Measurements from ENCODE around the gene TBCE. TPM values are rescaled to one million over a fixed set of nuclear protein-coding genes. Genes with fewer than 3 reads are reported as not detected.
A peak's percentile ranks its signal among the peaks of the same experiment; 100 is the strongest.
"Not testable (repeated sequence)": the region's sequence is repeated elsewhere in the genome, so short reads cannot be mapped to it uniquely, and the experiment has no call there.

TBCE gene
- polyA plus RNA-seq, 1 donor: 28.8 TPM

DNA sequence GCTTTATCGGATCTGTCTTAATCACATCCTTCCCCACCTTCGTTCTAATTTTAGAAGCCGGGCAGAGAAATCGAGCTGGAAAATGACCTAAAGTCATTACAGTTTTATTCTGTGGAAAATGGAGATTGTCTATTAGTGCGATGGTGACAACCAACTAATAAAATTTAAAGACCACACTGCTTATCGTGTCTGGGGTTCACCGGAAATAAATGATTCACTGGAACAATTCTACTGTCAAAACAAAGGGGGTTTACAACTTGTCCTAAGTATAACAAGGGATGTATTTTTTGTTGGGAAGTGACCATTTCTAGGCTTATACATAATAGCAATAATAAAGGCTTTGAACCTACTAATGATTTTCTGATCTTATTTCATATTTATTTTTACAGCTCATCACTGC is 81.4 kb downstream of the TBCE start:
- no CpG with 5 or more reads among the region's 7 CpGs for WGBS (ENCODE audit: insufficient coverage, low lambda C conversion rate)
- peaks cover 75% of the 10 kb centered on the region for H3K36me3 ChIP-seq (ENCODE audit: control insufficient read depth, insufficient read depth, low read length)

DNA sequence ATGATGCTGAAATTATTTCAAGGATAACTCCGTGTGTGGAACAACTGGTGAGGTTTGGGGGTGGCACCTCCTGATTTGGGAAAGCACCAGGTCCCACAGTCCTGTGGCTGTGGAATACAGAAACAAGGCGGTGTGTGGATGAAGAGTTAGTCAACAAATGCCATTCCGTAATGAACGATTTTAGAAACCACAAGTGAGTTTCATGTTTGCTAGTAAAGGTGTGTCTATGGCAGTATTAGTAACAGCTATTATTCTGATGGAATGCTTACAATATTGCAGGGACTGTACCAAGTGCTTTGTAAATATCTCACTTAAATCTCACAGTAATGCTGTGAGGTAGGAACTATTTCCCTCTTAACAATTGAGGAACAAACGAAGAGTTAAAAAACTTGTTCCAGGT is 83.2 kb downstream of the TBCE start:
- Histone ChIP-seq H3K4me3 (ENCODE audit: low read length) (no peak overlapping the region), H3K27me3 (ENCODE audit: control insufficient read depth, insufficient read depth, low read length) (no peaks in the 10 kb centered on the region), H3K36me3 (ENCODE audit: control insufficient read depth, insufficient read depth, low read length) (peaks cover 72% of the 10 kb centered on the region), H3K27ac (ENCODE audit: low read length) (no peak overlapping the region), H3K9me3 (ENCODE audit: control insufficient read depth, low read depth, low read length) (no peaks in the 10 kb centered on the region), H3K4me1 (ENCODE audit: control insufficient read depth, insufficient read depth, low read length) (no peaks in the 10 kb centered on the region)
- no peak for DNase-seq
- WGBS (ENCODE audit: insufficient coverage, low lambda C conversion rate): no CpG with 5 or more reads among the region's 5 CpGs

More for the DNA sequence above, 81.4 kb downstream of the TBCE start:
- Histone ChIP-seq H3K9me3 (ENCODE audit: control insufficient read depth, low read depth, low read length) (no peaks in the 10 kb centered on the region), H3K4me1 (ENCODE audit: control insufficient read depth, insufficient read depth, low read length) (no peaks in the 10 kb centered on the region), H3K27ac (ENCODE audit: low read length) (no peak overlapping the region), H3K27me3 (ENCODE audit: control insufficient read depth, insufficient read depth, low read length) (no peaks in the 10 kb centered on the region), H3K4me3 (ENCODE audit: low read length) (no peak overlapping the region)
- no peak for DNase-seq

DNA sequence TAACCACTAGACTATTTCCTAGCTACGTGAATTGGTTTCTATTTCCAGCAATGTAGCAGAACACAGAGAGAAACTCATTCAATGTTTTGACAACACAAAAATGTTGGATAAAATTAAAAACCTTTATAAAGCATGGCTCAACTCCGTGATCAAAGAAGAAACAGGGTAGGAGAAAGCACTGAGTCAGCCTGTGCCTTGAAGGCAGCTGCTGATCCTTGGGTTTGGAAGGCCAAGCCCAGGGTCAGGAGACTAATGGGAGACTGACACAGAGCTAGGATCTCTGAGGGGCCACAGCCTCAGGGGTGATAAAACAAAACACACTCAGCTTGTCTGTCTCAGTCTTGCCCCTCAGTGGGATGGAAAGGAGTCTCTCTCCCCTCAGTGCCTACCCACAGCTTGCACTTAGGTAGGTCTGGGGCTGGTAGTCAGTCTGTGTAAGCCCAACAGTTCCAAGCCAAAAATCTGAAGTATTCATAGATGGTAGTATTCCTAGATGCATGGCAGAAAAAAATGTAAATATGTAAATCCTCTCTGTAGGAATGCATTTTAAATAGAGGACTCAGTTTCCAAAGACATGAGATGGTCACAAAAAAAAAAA is 83.8 kb downstream of the TBCE start:
- H3K27ac ChIP-seq (ENCODE audit: low read length): no peak overlapping the region
- 80% methylated on average over 1 of the region's 2 CpGs for WGBS (ENCODE audit: insufficient coverage, low lambda C conversion rate)
- H3K27me3 ChIP-seq (ENCODE audit: control insufficient read depth, insufficient read depth, low read length): no peaks in the 10 kb centered on the region
- no peak overlapping the region for H3K4me3 ChIP-seq (ENCODE audit: low read length)
- DNase-seq: no peak
- no peaks in the 10 kb centered on the region for H3K4me1 ChIP-seq (ENCODE audit: control insufficient read depth, insufficient read depth, low read length)
- no peaks in the 10 kb centered on the region for H3K9me3 ChIP-seq (ENCODE audit: control insufficient read depth, low read depth, low read length)
- peaks cover 67% of the 10 kb centered on the region for H3K36me3 ChIP-seq (ENCODE audit: control insufficient read depth, insufficient read depth, low read length)

- no peak for DNase-seq
- Histone ChIP-seq H3K36me3 (ENCODE audit: control insufficient read depth, insufficient read depth, low read length) (peaks cover 54% of the 10 kb centered on the region), H3K27me3 (ENCODE audit: control insufficient read depth, insufficient read depth, low read length) (no peaks in the 10 kb centered on the region), H3K4me3 (ENCODE audit: low read length) (no peak overlapping the region), H3K27ac (ENCODE audit: low read length) (no peak overlapping the region), H3K4me1 (ENCODE audit: control insufficient read depth, insufficient read depth, low read length) (no peaks in the 10 kb centered on the region), H3K9me3 (ENCODE audit: control insufficient read depth, low read depth, low read length) (no peaks in the 10 kb centered on the region)
- no CpG with 5 or more reads among the region's 8 CpGs for WGBS (ENCODE audit: insufficient coverage, low lambda C conversion rate)
Observed at GRCh38 chr1:235454021-235454420, 86.8 kb downstream of the TBCE start.

DNA sequence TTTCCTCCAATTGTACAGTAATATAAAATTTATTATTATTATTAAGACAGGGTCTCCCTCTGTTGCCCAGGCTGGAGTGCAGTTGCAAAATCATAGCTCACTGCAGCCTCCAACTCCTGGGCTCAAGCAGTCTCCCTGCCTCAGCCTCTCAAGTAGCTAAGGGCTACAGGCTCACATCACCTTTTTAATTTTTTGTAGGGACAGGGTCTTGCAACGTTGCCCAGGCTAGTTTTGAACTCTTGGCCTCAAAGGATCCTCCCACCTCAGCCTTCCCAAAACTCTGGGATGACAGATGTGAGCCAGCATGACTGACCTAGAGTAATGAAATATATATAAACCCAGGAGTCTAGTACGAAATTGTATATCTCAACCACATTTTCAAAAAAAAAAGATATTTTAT is 87.9 kb downstream of the TBCE start:
- no peak overlapping the region for H3K27ac ChIP-seq (ENCODE audit: low read length)
- WGBS (ENCODE audit: insufficient coverage, low lambda C conversion rate): no CpG with 5 or more reads among the region's 2 CpGs
- H3K27me3 ChIP-seq (ENCODE audit: control insufficient read depth, insufficient read depth, low read length): no peaks in the 10 kb centered on the region
- no peaks in the 10 kb centered on the region for H3K4me1 ChIP-seq (ENCODE audit: control insufficient read depth, insufficient read depth, low read length)
- no peaks in the 10 kb centered on the region for H3K9me3 ChIP-seq (ENCODE audit: control insufficient read depth, low read depth, low read length)
- DNase-seq: no peak
- H3K36me3 ChIP-seq (ENCODE audit: control insufficient read depth, insufficient read depth, low read length): peaks cover 47% of the 10 kb centered on the region
- no peak overlapping the region for H3K4me3 ChIP-seq (ENCODE audit: low read length)

DNA sequence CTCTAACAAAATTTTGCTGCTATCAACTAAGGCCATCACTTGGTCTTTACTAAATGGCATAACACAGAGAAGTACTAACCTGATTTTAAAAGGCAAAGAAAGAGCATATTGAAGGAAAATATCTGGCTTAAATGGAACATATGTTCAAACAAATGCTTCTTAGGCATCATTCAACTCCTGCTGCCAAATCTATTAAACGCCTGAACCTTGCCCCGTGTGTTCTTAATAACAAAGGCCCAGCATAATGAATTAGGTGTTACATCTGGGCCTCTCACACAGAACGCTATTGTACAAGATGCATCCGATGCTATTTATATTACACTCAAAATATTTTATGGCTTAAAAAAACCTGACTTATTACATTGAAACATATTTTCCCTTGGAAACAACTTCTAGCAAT is 88.6 kb downstream of the TBCE start:
- Histone ChIP-seq H3K27me3 (ENCODE audit: control insufficient read depth, insufficient read depth, low read length) (no peaks in the 10 kb centered on the region), H3K27ac (ENCODE audit: low read length) (no peak overlapping the region), H3K9me3 (ENCODE audit: control insufficient read depth, low read depth, low read length) (no peaks in the 10 kb centered on the region), H3K36me3 (ENCODE audit: control insufficient read depth, insufficient read depth, low read length) (peaks cover 42% of the 10 kb centered on the region), H3K4me3 (ENCODE audit: low read length) (no peak overlapping the region), H3K4me1 (ENCODE audit: control insufficient read depth, insufficient read depth, low read length) (no peaks in the 10 kb centered on the region)
- 70% methylated on average over 2 of the region's 4 CpGs for WGBS (ENCODE audit: insufficient coverage, low lambda C conversion rate)
- DNase-seq: peak in 1 of 2 donors; percentile 6

DNA sequence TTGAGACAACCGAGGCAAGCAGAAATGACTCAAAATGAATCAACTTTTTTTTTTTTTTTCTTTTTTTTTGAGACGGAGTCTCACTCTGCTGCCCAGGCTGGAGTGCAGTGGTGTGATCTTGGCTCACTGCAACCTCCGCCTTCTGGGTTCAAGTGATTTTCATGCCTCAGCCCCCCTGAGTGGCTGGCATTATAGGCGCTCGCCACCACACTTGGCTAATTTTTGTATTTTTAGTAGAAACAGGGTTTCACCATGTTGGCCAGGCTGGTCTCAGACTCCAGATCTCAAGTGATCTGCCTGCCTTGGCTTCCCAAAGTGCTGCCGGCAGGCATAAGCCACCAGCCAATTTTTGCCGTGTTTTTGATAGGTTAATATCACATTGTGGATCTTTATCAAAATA is 90.6 kb downstream of the TBCE start:
- H3K4me3 ChIP-seq (ENCODE audit: low read length); H3K27me3 ChIP-seq (ENCODE audit: control insufficient read depth, insufficient read depth, low read length); H3K4me1 ChIP-seq (ENCODE audit: control insufficient read depth, insufficient read depth, low read length); H3K27ac ChIP-seq (ENCODE audit: low read length); H3K9me3 ChIP-seq (ENCODE audit: control insufficient read depth, low read depth, low read length); DNase-seq: not testable (repeated sequence)
- WGBS (ENCODE audit: insufficient coverage, low lambda C conversion rate): no CpG with 5 or more reads among the region's 7 CpGs
- H3K36me3 ChIP-seq (ENCODE audit: control insufficient read depth, insufficient read depth, low read length): peaks cover 27% of the 10 kb centered on the region

- Histone ChIP-seq H3K27me3 (ENCODE audit: control insufficient read depth, insufficient read depth, low read length) (no peaks in the 10 kb centered on the region), H3K36me3 (ENCODE audit: control insufficient read depth, insufficient read depth, low read length) (peaks cover 13% of the 10 kb centered on the region), H3K4me3 (ENCODE audit: low read length) (no peak overlapping the region), H3K9me3 (ENCODE audit: control insufficient read depth, low read depth, low read length) (peaks cover 4% of the 10 kb centered on the region), H3K4me1 (ENCODE audit: control insufficient read depth, insufficient read depth, low read length) (no peaks in the 10 kb centered on the region), H3K27ac (ENCODE audit: low read length) (no peak overlapping the region)
- DNase-seq: no peak
- 100% methylated on average over 2 of the region's 5 CpGs for WGBS (ENCODE audit: insufficient coverage, low lambda C conversion rate)
Observed at GRCh38 chr1:235460770-235461169, 93.5 kb downstream of the TBCE start.

DNA sequence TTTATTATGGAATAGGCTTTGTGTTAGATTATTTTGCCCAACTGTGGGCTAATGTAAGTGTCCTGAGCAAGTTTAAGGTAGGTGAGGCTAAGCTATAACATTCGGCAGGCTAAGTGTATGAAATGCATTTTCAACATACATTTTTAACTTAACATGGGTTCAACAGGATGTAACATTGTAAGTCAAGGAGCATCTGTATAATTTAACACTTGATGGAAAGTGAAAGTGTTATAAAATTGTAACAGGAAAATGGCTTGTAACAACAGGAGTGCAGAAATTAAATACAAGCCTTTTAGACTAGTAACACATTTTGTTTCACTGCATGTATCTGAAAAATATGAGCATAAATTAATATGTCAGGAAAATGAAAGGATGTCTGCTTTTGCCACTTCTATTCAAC is 94.7 kb downstream of the TBCE start:
- Histone ChIP-seq H3K27me3 (ENCODE audit: control insufficient read depth, insufficient read depth, low read length) (no peaks in the 10 kb centered on the region), H3K27ac (ENCODE audit: low read length) (no peak overlapping the region), H3K4me3 (ENCODE audit: low read length) (no peak overlapping the region), H3K36me3 (ENCODE audit: control insufficient read depth, insufficient read depth, low read length) (peaks cover 13% of the 10 kb centered on the region), H3K4me1 (ENCODE audit: control insufficient read depth, insufficient read depth, low read length) (no peaks in the 10 kb centered on the region), H3K9me3 (ENCODE audit: control insufficient read depth, low read depth, low read length) (peaks cover 4% of the 10 kb centered on the region)
- WGBS (ENCODE audit: insufficient coverage, low lambda C conversion rate): 100% methylated on average over 1 of the region's 1 CpG
- no peak for DNase-seq

DNA sequence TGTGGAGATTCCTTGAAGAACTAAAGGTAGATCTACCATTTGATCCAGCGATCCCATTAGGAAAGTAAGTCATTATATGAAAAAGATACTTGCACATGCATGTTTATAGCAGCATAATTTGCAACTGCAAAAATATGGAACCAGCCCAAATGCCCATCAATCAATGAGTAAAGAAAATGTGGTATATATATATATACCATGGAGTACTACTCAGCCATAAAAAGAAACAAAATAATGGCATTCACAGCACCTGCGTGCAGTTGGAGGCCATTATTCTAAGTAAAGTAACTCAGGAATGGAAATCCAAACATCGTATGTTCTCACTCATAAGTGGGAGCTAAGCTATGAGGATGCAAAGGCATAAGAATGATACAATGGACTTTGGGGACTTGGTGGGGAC is 95.6 kb downstream of the TBCE start:
- H3K36me3 ChIP-seq (ENCODE audit: control insufficient read depth, insufficient read depth, low read length): peaks cover 13% of the 10 kb centered on the region
- not testable (repeated sequence) for H3K27ac ChIP-seq (ENCODE audit: low read length); H3K9me3 ChIP-seq (ENCODE audit: control insufficient read depth, low read depth, low read length); H3K4me1 ChIP-seq (ENCODE audit: control insufficient read depth, insufficient read depth, low read length); H3K27me3 ChIP-seq (ENCODE audit: control insufficient read depth, insufficient read depth, low read length); DNase-seq; H3K4me3 ChIP-seq (ENCODE audit: low read length)
- WGBS (ENCODE audit: insufficient coverage, low lambda C conversion rate): no CpG with 5 or more reads among the region's 3 CpGs

DNA sequence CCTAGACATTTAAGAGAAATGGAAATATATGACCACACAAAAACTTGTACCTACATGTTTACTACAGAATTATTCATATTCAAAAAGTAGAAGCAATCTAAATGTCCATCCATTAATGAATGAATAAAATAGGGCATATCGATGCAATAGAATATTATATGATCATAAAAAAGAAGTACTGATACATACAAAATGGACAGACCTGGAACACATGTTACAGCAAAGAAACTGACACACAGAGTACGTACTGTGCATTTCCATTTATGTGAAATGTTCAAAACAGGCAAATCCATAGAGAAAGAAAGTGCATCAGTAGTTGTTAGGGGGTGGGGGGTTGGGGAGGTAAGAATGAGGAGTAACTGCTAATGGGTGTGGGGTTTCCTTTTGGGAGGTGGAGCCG is 97.8 kb downstream of the TBCE start:
- Histone ChIP-seq H3K27ac (ENCODE audit: low read length) (no peak overlapping the region), H3K4me1 (ENCODE audit: control insufficient read depth, insufficient read depth, low read length) (no peaks in the 10 kb centered on the region), H3K9me3 (ENCODE audit: control insufficient read depth, low read depth, low read length) (peaks cover 4% of the 10 kb centered on the region), H3K27me3 (ENCODE audit: control insufficient read depth, insufficient read depth, low read length) (no peaks in the 10 kb centered on the region), H3K4me3 (ENCODE audit: low read length) (no peak overlapping the region), H3K36me3 (ENCODE audit: control insufficient read depth, insufficient read depth, low read length) (peaks cover 10% of the 10 kb centered on the region)
- WGBS (ENCODE audit: insufficient coverage, low lambda C conversion rate): no CpG with 5 or more reads among the region's 3 CpGs
- no peak for DNase-seq
